DOHH2 (cell line): ENCODE measurements around the gene CDCA3.

Experiments used
- EZH2phosphoT487 ChIP-seq: fragments of 200-600 bp; sonication (generic); IDR thresholded peaks from 2 replicates; pipeline ENCODE4 v1.6.1; 2017; ENCODE audit warnings: borderline replicate concordance, mild to moderate bottlenecking, antibody characterized with exemption, low read length, moderate library complexity, mixed read lengths
- TF ChIP-seq, protein P1 (sequence below): fragments of 200-600 bp; sonication (generic); IDR thresholded peaks from one replicate; pipeline ENCODE4 v1.5.1; 2014; ENCODE audit warnings: antibody characterized with exemption, mild to moderate bottlenecking, low read depth, low read length; ENCODE audit not compliant: poor library complexity, severe bottlenecking

DNA sequence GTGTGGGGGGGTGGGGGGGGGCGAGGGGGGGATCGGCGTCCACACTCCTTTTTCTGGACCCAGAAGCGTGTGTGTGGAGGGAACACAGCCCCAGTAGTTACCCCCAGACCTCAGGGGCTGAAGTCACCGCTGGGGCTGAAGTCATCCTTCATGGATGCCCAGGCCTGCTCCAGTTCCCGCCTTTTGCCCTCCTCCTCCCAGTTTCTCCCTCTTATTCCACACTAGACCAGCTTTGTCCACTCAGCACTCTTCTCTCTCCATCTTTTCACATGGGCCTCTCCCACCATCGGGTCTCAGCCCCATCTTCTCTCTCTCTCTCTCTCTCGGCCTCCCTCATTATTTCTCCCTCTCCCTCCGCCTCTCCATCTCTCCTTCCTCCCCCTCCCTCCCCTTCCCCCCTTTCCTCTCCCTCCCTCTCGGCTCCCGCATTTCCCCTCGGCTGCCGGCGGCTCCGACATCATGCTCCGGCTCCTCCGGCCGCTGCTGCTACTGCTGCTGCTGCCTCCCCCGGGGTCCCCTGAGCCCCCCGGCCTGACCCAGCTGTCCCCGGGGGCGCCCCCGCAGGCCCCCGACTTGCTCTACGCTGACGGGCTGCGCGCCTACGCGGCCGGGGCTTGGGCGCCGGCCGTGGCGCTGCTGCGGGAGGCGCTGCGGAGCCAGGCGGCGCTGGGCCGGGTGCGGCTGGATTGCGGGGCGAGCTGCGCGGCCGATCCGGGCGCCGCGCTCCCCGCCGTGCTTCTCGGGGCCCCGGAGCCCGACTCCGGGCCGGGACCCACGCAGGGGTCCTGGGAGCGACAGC lies 22.9 kb downstream of the CDCA3 start, which contains the start of gene P3H3:
- TF ChIP-seq, protein P1, sequence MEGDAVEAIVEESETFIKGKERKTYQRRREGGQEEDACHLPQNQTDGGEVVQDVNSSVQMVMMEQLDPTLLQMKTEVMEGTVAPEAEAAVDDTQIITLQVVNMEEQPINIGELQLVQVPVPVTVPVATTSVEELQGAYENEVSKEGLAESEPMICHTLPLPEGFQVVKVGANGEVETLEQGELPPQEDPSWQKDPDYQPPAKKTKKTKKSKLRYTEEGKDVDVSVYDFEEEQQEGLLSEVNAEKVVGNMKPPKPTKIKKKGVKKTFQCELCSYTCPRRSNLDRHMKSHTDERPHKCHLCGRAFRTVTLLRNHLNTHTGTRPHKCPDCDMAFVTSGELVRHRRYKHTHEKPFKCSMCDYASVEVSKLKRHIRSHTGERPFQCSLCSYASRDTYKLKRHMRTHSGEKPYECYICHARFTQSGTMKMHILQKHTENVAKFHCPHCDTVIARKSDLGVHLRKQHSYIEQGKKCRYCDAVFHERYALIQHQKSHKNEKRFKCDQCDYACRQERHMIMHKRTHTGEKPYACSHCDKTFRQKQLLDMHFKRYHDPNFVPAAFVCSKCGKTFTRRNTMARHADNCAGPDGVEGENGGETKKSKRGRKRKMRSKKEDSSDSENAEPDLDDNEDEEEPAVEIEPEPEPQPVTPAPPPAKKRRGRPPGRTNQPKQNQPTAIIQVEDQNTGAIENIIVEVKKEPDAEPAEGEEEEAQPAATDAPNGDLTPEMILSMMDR = no peak
- peak; percentile 96 for TF ChIP-seq EZH2phosphoT487
